Brain microvascular endothelial cell (primary cell): ENCODE results near the gene HCAR3.
"Not testable (repeated sequence)": the region's sequence is repeated elsewhere in the genome, so short reads cannot be mapped to it uniquely, and the experiment has no call there.

Experiments
- DNase-seq: peaks from one replicate; pipeline ENCODE4 v3.0.0-alpha.2; 2020
- H3K27ac ChIP-seq: fragments of 250-450 bp; sonication (Bioruptor Pico); 2 replicates; pipeline ENCODE4 v1.5.1; 2020; ENCODE audit warnings: mild to moderate bottlenecking, moderate library complexity
- H3K27me3 ChIP-seq: fragments of 250-450 bp; sonication (Bioruptor Pico); replicated peaks from 2 replicates; pipeline ENCODE4 v1.5.1; 2020; ENCODE audit warnings: mild to moderate bottlenecking
- H3K36me3 ChIP-seq: fragments of 250-450 bp; sonication (Bioruptor Pico); replicated peaks from 2 replicates; pipeline ENCODE4 v1.5.1; 2020; ENCODE audit warnings: mild to moderate bottlenecking
- H3K4me3 ChIP-seq: 2 replicates; pipeline ENCODE4 v1.5.1; 2011; ENCODE audit warnings: low read depth, mild to moderate bottlenecking, control low read depth, low read length, moderate library complexity
- in situ Hi-C: cut with HindIII; loops from 2 replicates; pipeline ENCODE4 v1.10.0; 2017; ENCODE audit warnings: low sequenced_read_pairs, low pct_ligation_motif_present
- TF ChIP-seq, protein P1 (sequence below): IDR thresholded peaks from 2 replicates; pipeline ENCODE4 v1.5.1; 2011; ENCODE audit warnings: low read depth, mild to moderate bottlenecking, moderate library complexity, low read length, control low read depth, inconsistent platforms; ENCODE audit errors: missing control alignments

The HCAR3 gene

DNA sequence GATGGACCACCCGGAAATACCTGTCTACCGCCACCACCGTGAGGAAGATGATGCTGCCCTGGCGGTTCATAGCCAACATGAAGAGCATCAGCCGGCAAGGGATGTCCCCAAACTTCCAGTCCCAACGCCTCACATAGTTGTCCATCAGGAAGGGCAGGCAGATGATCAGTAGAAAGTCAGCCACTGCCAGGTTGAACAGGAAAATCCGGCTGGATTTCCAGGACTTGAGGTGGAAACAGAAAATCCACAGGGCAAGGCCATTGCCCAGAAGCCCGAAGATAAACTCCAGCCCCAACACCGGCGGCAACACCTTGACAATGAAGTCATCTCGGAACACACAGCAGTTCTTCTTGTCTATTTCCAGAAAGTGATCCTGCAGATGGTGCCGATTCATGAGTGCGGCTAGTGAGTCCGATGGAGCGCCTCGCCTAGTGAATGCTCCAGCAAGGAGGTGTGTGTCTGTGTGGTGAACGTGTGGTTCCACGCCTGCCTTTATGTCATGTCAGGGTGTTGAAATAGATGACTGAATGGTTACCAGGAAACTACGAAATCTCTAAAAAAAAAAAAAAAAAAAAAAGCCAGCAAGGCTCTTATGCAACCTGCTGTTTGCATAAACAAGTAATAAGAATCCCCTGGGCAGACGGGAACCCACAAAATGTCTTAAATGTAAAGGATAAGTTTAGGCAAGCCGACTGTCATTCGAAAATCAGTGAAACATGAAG is 13.6 kb downstream of the HCAR3 start, which contains the start of gene HCAR2:
TSS of gene HCAR2 (minus strand) at position 468 of the 722 bp plus-strand sequence. CDS start at position 394, 74 bp downstream.
- H3K27me3 ChIP-seq, H3K36me3 ChIP-seq, H3K4me3 ChIP-seq, DNase-seq, H3K27ac ChIP-seq, in situ Hi-C loops: not testable (repeated sequence)

DNA sequence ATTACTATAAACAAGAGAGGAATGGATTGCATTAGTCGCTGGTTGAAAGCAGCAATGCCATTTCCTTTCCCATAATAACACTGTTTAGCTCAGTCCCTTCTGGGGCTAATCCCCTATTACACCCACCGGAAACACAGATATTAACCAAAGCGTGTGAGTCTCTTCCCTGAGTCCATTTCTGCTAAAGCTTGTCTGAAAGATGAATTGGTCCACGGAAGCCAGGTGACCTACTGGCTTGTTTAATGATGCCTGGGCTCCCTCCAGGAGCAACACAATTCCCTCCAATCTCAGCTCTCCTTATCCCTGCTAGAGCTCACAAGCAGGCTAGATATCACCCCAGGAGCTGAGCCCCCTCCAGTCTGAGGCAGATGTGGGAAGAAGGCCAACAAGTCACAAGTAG is 15.1 kb downstream of the HCAR3 start:
- H3K27me3 ChIP-seq, H3K4me3 ChIP-seq, H3K36me3 ChIP-seq, DNase-seq, H3K27ac ChIP-seq, in situ Hi-C loops: not testable (repeated sequence)

DNA sequence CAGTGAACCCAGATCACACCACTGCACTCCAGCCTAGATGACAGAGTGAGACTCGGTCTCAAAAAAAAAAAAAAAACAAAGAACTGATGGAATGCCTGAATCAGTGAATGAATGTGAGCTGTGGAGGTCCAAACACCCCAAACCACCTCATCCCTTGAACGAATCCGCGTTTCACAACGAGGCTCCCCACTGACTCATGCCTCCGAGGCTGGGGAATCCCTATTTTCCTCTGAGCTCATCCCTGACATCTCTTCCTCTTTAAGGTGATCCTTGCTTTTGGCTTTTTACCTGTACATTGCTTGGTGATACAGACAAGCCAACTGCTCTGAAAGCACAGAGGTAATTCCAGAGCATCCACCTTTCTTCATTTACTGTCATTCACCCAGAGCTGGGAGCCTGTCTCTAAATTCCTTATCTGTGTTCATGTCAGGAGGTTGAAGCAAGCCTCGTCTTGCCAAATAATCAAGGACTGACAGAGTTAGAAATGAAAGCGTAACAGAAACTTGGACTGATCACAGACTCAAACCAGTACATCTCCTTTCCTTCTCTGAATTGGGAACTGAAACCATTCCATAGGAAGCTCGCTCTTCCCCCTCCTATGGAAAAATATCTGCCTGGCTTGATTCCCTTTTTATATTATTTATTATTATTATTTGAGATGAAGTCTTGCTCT is 16.4 kb downstream of the HCAR3 start:
- H3K27me3 ChIP-seq, H3K36me3 ChIP-seq, H3K4me3 ChIP-seq, DNase-seq, H3K27ac ChIP-seq, in situ Hi-C loops: not testable (repeated sequence)

DNA sequence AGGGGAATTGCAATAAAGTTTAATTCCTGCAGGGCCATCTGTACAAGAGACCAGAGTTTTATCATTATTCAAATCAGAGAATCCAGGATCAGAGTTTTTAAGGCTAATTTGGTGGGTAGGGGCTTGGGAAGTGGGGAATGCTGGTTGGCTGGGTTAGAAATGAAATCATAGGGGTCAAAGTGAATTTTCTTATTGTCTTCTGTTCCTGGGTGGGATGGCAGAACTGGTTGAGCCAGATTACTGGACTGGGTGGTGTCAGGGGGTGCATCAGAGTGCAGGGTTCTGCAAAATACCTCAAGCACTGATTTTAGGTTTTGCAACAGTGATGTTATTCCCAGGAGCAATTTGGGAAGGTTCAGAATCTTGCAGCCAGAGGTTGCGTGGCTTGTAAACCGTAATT is 19.7 kb downstream of the HCAR3 start:
- DNase-seq, H3K27ac ChIP-seq, in situ Hi-C loops, H3K36me3 ChIP-seq, H3K4me3 ChIP-seq, H3K27me3 ChIP-seq: not testable (repeated sequence)

DNA sequence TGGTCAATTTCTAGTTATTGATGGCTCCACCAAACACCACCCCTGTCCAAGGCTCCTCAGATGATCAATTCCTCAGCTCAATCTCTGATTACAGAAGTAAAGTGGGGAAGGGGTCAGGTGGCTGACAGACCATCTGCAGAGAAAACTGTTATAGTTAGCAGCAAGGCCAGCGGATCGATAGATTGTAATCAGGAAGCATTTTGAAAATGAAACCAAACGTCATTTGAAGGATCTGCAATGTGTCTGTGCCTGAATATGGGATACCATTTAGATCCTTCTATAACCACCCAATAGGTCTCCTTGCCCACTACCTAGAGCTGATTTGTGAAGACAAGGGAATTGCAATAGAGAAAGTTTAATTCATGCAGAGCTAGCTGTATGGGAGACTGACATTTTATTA is 25.0 kb downstream of the HCAR3 start:
- no peak for DNase-seq
- in situ Hi-C loops = no loop called here
- Histone ChIP-seq H3K27ac (no peak overlapping the region), H3K27me3 (no peaks in the 10 kb centered on the region), H3K4me3 (no peak overlapping the region), H3K36me3 (no peaks in the 10 kb centered on the region)
- TF ChIP-seq, protein P1, sequence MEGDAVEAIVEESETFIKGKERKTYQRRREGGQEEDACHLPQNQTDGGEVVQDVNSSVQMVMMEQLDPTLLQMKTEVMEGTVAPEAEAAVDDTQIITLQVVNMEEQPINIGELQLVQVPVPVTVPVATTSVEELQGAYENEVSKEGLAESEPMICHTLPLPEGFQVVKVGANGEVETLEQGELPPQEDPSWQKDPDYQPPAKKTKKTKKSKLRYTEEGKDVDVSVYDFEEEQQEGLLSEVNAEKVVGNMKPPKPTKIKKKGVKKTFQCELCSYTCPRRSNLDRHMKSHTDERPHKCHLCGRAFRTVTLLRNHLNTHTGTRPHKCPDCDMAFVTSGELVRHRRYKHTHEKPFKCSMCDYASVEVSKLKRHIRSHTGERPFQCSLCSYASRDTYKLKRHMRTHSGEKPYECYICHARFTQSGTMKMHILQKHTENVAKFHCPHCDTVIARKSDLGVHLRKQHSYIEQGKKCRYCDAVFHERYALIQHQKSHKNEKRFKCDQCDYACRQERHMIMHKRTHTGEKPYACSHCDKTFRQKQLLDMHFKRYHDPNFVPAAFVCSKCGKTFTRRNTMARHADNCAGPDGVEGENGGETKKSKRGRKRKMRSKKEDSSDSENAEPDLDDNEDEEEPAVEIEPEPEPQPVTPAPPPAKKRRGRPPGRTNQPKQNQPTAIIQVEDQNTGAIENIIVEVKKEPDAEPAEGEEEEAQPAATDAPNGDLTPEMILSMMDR = no peak

DNA sequence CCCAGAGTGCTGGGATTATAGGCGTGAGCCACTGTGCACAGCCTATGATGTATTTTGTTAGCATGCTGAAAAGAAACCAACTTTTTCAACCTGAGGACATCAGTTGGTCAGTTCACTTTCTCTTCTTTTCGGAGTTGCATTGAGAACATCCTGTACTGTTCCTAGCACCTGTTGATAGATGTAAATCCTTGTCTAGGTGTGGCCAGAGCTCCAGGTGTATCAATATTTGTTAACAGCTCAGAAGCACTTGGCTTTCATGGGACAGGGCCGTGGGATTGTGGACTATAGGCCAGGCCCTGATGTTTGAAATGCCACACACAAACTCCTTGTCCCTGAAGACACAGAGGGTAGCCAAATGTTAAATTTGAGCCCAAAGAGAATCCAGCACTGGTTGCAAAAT is 28.3 kb downstream of the HCAR3 start:
- TF ChIP-seq, protein P1 = no peak
- no peak for DNase-seq
- no peaks in the 10 kb centered on the region for H3K36me3 ChIP-seq
- H3K27me3 ChIP-seq = no peaks in the 10 kb centered on the region
- H3K4me3 ChIP-seq = no peak overlapping the region
- H3K27ac ChIP-seq = no peak overlapping the region
- in situ Hi-C loops = no loop called here

DNA sequence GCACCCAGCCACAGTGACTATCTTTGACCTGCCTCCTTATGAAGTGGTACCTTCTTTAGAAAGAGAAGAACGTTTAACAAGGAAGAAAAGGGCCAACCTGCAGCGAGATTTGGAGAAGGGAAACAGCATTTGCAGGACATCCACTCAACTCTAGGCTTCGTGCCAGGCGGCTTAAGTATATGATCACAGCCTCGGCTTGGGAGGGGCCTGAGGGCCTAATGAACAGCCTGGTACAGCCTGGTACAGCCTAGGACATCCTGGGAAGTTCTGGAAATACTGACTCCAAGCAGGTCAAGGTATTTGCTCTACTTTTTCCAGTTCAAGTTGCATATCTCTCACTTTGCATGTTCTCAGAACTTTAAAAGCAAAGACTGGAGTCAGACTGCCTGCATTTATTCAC is 29.5 kb downstream of the HCAR3 start:
- Histone ChIP-seq H3K27ac (no peak overlapping the region), H3K27me3 (no peaks in the 10 kb centered on the region), H3K4me3 (no peak overlapping the region), H3K36me3 (no peaks in the 10 kb centered on the region)
- no peak for DNase-seq
- in situ Hi-C loops = no loop called here
- TF ChIP-seq, protein P1 = no peak

DNA sequence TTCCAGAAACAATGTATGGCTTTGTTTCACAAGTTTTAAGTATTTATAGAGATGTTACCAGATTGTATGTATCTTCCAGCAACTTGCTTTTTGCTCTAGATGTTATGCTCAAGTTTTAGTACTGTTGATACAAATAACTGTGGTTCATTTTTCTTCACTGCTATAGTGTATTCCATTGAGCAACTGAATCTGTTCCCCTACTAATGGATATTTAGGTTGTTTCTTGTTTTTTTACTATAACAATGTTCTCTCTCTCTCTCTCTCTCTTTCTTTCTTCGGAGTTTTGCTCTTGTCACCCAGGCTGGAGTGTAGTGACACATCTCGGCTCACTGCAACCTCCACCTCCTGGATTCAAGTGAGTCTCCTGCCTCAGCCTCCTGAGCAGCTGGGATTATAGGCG is 30.1 kb downstream of the HCAR3 start:
- in situ Hi-C loops = no loop called here
- DNase-seq = no peak
- Histone ChIP-seq H3K27me3 (no peaks in the 10 kb centered on the region), H3K27ac (no peak overlapping the region), H3K4me3 (no peak overlapping the region), H3K36me3 (no peaks in the 10 kb centered on the region)
- TF ChIP-seq, protein P1 = no peak
